HG03442 (cell line): Measurements from ENCODE around the gene SIGLEC14.
A peak's percentile ranks its signal among the peaks of the same experiment; 100 is the strongest.

Experiments used
- ATAC-seq: cut with Tn5 transposase; IDR thresholded peaks from one replicate; pipeline ENCODE4 v1.9.1; 2021; ENCODE audit warnings: mild to moderate bottlenecking, moderate library complexity; ENCODE audit not compliant: unreplicated experiment

SIGLEC14 gene

GRCh38 chr19:51626675-51627074, 19.9 kb downstream of the SIGLEC14 start:
- no peak for ATAC-seq

- ATAC-seq: no peak
Observed at GRCh38 chr19:51621178-51621577, 25.4 kb downstream of the SIGLEC14 start.

DNA sequence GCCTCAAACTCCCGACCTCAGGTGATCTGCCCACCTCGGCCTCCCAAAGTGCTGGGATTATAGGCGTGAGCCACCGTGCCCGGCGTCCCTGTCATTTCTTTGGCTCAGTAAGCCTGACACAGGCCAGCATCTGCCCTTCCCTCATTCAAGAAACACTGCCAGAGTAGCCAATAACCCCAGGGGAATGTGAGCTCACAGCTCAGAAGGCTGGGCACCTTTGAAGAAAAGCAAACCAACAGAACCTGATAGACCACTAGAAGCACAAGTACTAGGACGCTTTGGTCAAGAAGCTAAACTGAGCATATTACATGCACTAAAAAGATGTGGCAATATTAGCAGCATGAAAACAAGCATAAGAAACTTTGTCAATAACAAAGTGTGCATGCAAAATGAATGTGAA, 30.6 kb downstream of the SIGLEC14 start:
- no peak for ATAC-seq

GRCh38 chr19:51614789-51615188, 31.8 kb downstream of the SIGLEC14 start:
- ATAC-seq: no peak

DNA sequence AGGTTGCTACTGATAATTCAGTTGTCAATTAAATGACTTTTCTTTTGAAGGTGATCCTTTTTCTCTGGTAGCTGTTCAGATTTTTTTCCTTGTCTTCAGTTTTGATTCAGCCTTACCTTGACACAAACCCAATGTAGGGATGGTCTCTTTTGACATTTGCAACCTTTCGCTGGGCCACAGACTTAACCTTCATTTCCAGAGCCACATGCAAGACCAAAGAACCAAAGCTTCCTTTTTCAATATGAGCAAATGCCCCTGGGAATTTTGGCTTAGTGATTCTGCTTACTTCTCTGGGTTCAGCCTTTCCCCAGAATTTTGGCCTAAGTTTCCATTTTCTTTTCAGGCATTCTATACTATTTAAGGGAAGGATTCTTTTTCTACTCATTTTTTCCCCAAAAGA, 36.0 kb downstream of the SIGLEC14 start:
- ATAC-seq: no peak

- no peak for ATAC-seq
Observed at GRCh38 chr19:51607920-51608562, 38.6 kb downstream of the SIGLEC14 start.

- peak; percentile 96 for ATAC-seq
Observed at GRCh38 chr19:51607077-51607476, 39.5 kb downstream of the SIGLEC14 start.

GRCh38 chr19:51602189-51602854, 44.3 kb downstream of the SIGLEC14 start:
- no peak for ATAC-seq

GRCh38 chr19:51600940-51601580, 45.6 kb downstream of the SIGLEC14 start:
- ATAC-seq: no peak

GRCh38 chr19:51599084-51599483, 47.5 kb downstream of the SIGLEC14 start:
- ATAC-seq: no peak

DNA sequence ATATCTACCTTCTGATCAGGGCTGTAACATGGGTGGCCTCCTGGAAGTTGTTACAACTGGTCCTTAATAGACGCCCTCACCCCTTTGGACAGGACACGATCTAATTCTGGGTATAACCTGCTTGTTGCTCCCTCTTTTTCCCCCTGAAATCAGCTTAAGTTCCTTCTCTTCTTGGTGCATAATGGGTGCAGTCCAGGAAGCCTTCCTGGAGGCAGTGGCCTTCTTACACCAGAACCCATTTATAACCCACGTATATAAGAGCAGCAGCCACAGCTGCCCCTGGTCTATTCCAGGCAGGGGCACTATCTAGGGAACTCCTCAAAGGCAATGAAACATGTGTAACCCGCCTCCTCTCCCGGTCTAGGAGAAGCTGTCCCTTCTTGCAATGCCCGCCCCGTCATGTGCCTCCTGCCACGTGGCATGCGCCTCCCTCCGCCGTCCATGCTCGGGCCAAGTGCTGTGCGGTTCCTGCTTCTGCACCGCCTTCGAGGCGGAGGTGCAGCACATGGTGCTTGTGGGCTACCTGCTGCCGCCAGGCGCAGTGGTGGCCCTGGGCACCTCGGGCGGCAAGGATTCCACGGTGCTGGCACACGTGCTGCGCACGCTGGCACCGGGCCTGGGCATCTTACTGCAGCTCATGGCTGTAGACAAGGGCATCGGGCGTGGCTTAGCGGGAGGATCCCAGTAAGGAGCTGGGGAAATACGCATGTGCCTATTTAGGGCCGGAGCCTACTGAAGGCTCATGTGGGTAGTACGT, 48.3 kb downstream of the SIGLEC14 start:
- ATAC-seq: no peak

- ATAC-seq: no peak
Observed at GRCh38 chr19:51595190-51596175, 51.1 kb downstream of the SIGLEC14 start.

- ATAC-seq: no peak
Observed at GRCh38 chr19:51594774-51595109, 51.9 kb downstream of the SIGLEC14 start.

DNA sequence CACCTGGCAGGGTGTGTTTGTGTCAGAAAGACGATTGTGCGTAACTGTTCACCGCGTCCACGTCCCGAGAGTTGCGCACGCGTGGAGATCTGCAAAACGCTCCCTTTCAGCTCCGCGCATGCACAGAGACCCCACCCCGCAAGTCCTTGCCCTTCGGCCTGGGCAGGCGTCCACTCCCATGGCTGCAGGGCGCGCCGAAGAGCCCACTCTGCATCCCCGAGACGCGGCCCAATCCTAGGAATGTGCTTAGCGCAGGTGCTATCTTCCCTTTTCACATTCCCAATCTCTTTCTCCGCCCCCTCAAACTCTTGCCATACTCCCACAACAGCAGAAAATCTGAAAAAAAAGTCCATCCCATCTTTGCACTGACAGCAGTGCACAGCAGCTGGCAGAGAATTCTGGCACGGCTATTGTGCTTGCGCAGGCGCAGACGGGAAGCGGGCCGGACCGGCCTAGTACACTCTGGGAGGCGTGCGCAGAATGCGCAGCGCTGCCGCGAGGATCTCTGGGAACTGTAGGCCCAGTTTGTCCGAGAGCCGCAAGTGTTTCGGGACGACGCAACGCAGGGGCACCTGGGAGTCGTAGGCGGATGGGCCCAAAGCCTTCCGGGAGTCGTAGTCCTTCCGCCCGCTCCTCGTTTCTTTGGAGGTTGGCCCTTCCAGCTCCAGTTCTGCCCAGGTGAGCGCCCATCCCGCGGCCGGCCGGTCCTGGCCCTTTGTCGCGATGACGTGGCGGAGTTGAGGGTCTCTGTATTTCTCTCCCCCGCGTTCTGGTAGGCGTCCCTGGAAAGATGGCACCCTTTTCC, 52.5 kb downstream of the SIGLEC14 start:
- ATAC-seq: peak; percentile 93

GRCh38 chr19:51593138-51593890, 53.3 kb downstream of the SIGLEC14 start:
- no peak for ATAC-seq
